ENCODE measurements around the gene DCUN1D1. TPM values are rescaled to one million over a fixed set of nuclear protein-coding genes. Genes with fewer than 3 reads are reported as not detected.

The DCUN1D1 gene
- total RNA-seq, 1 donor from 2014 or later, result 64.6 TPM

DNA sequence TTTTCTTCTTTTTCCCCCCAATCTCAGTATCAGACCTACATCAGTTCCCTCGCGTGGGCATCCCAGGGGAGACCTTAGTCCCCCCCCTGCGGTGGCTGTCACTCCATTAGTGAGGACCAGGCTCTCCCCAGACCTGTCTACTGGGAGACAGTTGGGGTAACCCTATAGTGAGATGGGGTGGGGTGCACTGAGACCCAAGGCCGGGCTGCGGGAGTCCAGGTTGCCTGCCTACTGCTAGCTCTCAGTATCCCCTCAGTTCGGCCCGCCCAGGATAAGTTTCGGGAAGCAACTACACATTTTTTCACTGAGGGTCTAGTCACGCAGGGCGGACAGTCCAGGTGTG is 671 bp upstream of the DCUN1D1 start:
- Mint-ChIP-seq H3K4me3 (ENCODE audit: low read depth) (peak overlapping the region; percentile 72), H3K36me3 (ENCODE audit: insufficient read depth) (no peaks in the 10 kb centered on the region), H3K9me3 (ENCODE audit: low read depth) (no peaks in the 10 kb centered on the region), H3K27ac (peak overlapping the region; percentile 78), H3K27me3 (no peaks in the 10 kb centered on the region), H3K4me1 (ENCODE audit: low read depth) (peaks cover 15% of the 10 kb centered on the region)
- TF ChIP-seq, protein P1, sequence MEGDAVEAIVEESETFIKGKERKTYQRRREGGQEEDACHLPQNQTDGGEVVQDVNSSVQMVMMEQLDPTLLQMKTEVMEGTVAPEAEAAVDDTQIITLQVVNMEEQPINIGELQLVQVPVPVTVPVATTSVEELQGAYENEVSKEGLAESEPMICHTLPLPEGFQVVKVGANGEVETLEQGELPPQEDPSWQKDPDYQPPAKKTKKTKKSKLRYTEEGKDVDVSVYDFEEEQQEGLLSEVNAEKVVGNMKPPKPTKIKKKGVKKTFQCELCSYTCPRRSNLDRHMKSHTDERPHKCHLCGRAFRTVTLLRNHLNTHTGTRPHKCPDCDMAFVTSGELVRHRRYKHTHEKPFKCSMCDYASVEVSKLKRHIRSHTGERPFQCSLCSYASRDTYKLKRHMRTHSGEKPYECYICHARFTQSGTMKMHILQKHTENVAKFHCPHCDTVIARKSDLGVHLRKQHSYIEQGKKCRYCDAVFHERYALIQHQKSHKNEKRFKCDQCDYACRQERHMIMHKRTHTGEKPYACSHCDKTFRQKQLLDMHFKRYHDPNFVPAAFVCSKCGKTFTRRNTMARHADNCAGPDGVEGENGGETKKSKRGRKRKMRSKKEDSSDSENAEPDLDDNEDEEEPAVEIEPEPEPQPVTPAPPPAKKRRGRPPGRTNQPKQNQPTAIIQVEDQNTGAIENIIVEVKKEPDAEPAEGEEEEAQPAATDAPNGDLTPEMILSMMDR (IDR thresholded peaks at IDR 0.05; ENCODE audit: unreplicated experiment), result no peak
- DNase-seq (ENCODE audit: low spot score, unreplicated experiment), result no peak

DNA sequence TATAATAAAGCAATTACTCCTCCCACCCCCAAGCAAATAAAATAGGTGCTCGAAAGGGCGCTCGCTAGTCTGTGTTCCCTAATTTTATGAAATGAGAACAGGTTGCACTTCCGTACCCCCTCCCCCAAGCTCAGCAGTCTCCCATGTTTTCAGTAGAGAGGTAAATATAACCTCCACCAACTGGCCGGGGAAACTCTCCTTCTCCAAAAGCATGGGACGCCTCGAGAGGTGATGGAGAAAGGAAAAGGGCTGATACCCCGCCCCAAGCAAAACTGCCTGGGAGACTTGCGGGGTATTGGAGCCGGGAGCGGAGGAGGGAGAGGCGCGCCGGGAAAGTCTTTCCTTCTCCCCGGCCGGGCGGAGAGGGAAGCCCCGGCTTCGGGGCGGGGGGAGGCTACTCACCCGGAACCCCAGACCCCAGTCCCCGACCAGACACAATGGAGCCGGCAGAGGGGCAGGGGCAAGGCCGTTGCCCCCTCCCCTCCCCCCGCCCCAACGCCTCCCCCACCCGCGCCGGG is 605 bp downstream of the DCUN1D1 start:
- Mint-ChIP-seq H3K4me1 (ENCODE audit: low read depth) (peaks cover 17% of the 10 kb centered on the region), H3K9me3 (ENCODE audit: low read depth) (no peaks in the 10 kb centered on the region), H3K27me3 (no peaks in the 10 kb centered on the region), H3K27ac (peak overlapping the region; percentile 87), H3K4me3 (ENCODE audit: low read depth) (peak overlapping the region; percentile 96), H3K36me3 (ENCODE audit: insufficient read depth) (peaks cover 1% of the 10 kb centered on the region)
- DNase-seq (ENCODE audit: low spot score, unreplicated experiment), result peak; percentile 18
- TF ChIP-seq, protein P1 (IDR thresholded peaks at IDR 0.05; ENCODE audit: unreplicated experiment), result no peak

DNA sequence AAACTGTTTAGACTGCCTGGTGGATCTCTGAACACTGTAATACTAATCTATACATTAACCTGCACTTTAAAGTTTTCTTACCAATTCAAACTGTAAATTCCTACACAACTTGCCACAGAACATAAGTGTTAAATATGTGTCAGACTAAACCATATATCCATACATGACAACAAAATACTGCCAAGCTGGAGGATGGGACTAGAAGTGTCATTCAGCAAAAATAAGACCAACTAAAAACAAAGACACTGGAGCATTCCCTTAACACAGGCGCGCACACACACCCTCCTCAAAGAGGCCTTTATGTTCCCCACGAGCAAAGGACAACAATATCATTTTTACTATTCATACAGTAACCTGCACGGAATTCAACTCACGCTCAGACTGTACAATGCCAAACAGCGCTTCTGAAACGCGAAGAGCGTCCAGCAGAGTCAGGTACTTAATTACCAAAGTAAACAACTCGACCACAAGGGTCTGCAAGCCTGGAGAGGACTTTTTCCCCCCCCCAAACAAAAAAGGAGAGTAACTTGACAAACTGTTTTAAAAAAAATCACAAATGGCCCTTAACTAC is 1.1 kb downstream of the DCUN1D1 start:
- Mint-ChIP-seq H3K9me3 (ENCODE audit: low read depth) (no peaks in the 10 kb centered on the region), H3K4me3 (ENCODE audit: low read depth) (peak overlapping the region; percentile 96), H3K4me1 (ENCODE audit: low read depth) (peaks cover 17% of the 10 kb centered on the region), H3K27ac (peak overlapping the region; percentile 87), H3K36me3 (ENCODE audit: insufficient read depth) (peaks cover 1% of the 10 kb centered on the region), H3K27me3 (no peaks in the 10 kb centered on the region)
- no peak for DNase-seq (ENCODE audit: low spot score, unreplicated experiment)
- TF ChIP-seq, protein P1 (IDR thresholded peaks at IDR 0.05; ENCODE audit: unreplicated experiment), result no peak

DNA sequence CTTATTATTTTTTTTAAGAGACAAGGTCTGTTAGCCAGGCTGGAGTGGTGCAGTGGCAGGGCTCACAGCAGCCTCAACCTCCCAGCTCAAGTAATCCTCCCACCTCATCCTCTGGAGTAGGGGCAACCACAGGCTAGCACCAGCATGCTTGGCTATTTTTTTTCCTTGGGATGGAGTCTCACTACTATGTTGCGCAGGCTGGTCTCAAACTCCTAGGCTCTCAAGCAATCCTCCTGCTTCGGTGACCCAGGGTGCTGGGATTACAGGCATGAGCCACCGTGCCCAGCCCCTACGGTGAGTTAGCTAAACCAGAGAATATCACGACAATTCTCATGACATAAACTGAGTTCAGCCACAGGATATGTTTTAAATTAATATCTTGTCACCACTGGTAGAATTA is 2.0 kb downstream of the DCUN1D1 start:
- peaks cover 17% of the 10 kb centered on the region for H3K4me1 Mint-ChIP-seq (ENCODE audit: low read depth)
- DNase-seq (ENCODE audit: low spot score, unreplicated experiment), result no peak
- H3K4me3 Mint-ChIP-seq (ENCODE audit: low read depth), result peak overlapping the region; percentile 96
- TF ChIP-seq, protein P1 (IDR thresholded peaks at IDR 0.05; ENCODE audit: unreplicated experiment), result no peak
- H3K27me3 Mint-ChIP-seq, result no peaks in the 10 kb centered on the region
- no peaks in the 10 kb centered on the region for H3K9me3 Mint-ChIP-seq (ENCODE audit: low read depth)
- peak overlapping the region; percentile 35 for H3K27ac Mint-ChIP-seq
- peaks cover 1% of the 10 kb centered on the region for H3K36me3 Mint-ChIP-seq (ENCODE audit: insufficient read depth)

DNA sequence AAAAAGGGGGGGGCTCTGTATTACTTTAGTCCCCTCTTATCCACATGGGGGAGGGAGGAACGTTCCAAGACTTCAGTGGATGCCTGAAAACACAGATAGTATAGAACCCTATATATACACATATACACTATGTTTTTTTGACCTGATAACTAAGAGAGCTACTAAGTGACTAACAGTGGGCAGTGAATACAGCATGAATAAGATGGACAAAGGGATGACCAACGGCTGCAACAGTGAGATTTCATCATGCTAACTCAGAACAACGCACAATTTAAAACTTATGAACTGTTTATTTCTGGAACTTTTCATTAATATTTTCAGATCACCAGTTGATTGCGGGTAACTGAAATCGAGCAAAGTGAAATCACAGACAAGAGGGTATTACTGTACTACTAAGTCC is 7.3 kb downstream of the DCUN1D1 start:
- H3K4me1 Mint-ChIP-seq (ENCODE audit: low read depth), result peaks cover 24% of the 10 kb centered on the region

More for the DNA sequence above, 7.3 kb downstream of the DCUN1D1 start:
- H3K36me3 Mint-ChIP-seq (ENCODE audit: insufficient read depth), result peaks cover 1% of the 10 kb centered on the region
- no peak overlapping the region for H3K27ac Mint-ChIP-seq
- no peak overlapping the region for H3K4me3 Mint-ChIP-seq (ENCODE audit: low read depth)
- no peak for DNase-seq (ENCODE audit: low spot score, unreplicated experiment)
- H3K27me3 Mint-ChIP-seq, result no peaks in the 10 kb centered on the region
- TF ChIP-seq, protein P1 (IDR thresholded peaks at IDR 0.05; ENCODE audit: unreplicated experiment), result no peak
- no peaks in the 10 kb centered on the region for H3K9me3 Mint-ChIP-seq (ENCODE audit: low read depth)
